HepG2 (cell line): ENCODE measurements around the gene ADCK2. TPM values are rescaled to one million over a fixed set of nuclear protein-coding genes. Genes with fewer than 3 reads are reported as not detected.

Experiments used
- DPF2 ChIP-seq: sonication (generic); formaldehyde crosslinking; IDR thresholded peaks from 2 replicates; pipeline ENCODE4 v1.4.0; 2020; ENCODE audit warnings: mild to moderate bottlenecking, low read depth, missing genetic modification reagents, borderline replicate concordance
- HMG20B ChIP-seq: conservative IDR thresholded peaks from 2 replicates; pipeline ENCODE4 v1.6.1; 2016; ENCODE audit warnings: missing genetic modification reagents, missing compliant biosample characterization
- HNF1B ChIP-seq: sonication (generic); formaldehyde crosslinking; IDR thresholded peaks from 2 replicates; pipeline ENCODE4 v1.5.1; 2020; ENCODE audit warnings: mild to moderate bottlenecking, moderate library complexity, missing genetic modification reagents
- HNF4A ChIP-seq: sonication (generic); formaldehyde crosslinking; IDR thresholded peaks from 2 replicates; pipeline ENCODE4 v1.4.0; 2020; ENCODE audit warnings: missing genetic modification reagents
- HNF4G ChIP-seq, 2 experiments: sonication (generic) in 1 of 2; formaldehyde crosslinking in 1 of 2; IDR thresholded peaks; 2 replicates each; pipeline versions ENCODE4 v1.4.0 to v1.6.1; 2011 to 2020; ENCODE audit warnings: borderline replicate concordance in 2 of 2, low read depth in 2 of 2, mild to moderate bottlenecking in 2 of 2, low read length in 1 of 2, missing genetic modification reagents in 1 of 2, moderate library complexity in 1 of 2
- KDM1A ChIP-seq: IDR thresholded peaks from 2 replicates; pipeline ENCODE4 v1.6.1; 2016; ENCODE audit warnings: missing compliant biosample characterization
- RCOR2 ChIP-seq: IDR thresholded peaks from 2 replicates; pipeline ENCODE4 v1.6.1; 2016; ENCODE audit warnings: missing biosample characterization, missing genetic modification reagents
- RXRA ChIP-seq: sonication (generic); formaldehyde crosslinking; IDR thresholded peaks from 2 replicates; pipeline ENCODE4 v1.5.1; 2020; ENCODE audit warnings: missing genetic modification reagents
- SMAD1 ChIP-seq: sonication (generic); formaldehyde crosslinking; IDR thresholded peaks from 2 replicates; pipeline ENCODE4 v1.4.0; 2020; ENCODE audit warnings: missing genetic modification reagents, low read depth, mild to moderate bottlenecking, borderline replicate concordance
- SOX13 ChIP-seq, 3 experiments: fragments of 450-650 bp in 1 of 3; sonication (generic) in 1 of 3; formaldehyde crosslinking in 1 of 3; IDR thresholded peaks in 2 of 3; conservative IDR thresholded peaks in 1 of 3; 2 replicates each; pipeline versions ENCODE4 v1.5.0 to v1.6.1; 2016 to 2020; ENCODE audit warnings: antibody characterized with exemption in 1 of 3, mild to moderate bottlenecking in 1 of 3, missing compliant biosample characterization in 1 of 3, missing genetic modification reagents in 1 of 3, moderate library complexity in 1 of 3
- SOX6 ChIP-seq, 2 experiments: fragments of 450-650 bp in 1 of 2; sonication (generic) in 1 of 2; formaldehyde crosslinking in 1 of 2; IDR thresholded peaks; 2 replicates each; pipeline versions ENCODE4 v1.4.0 to v1.6.1; 2017 to 2020; ENCODE audit warnings: antibody characterized with exemption in 1 of 2, mild to moderate bottlenecking in 1 of 2, missing genetic modification reagents in 1 of 2
- TBX2 ChIP-seq: sonication (generic); formaldehyde crosslinking; IDR thresholded peaks from 2 replicates; pipeline ENCODE4 v1.5.0; 2020; ENCODE audit warnings: missing genetic modification reagents, mild to moderate bottlenecking, borderline replicate concordance
- THRA ChIP-seq: sonication (generic); formaldehyde crosslinking; IDR thresholded peaks from 2 replicates; pipeline ENCODE4 v1.4.0; 2020; ENCODE audit warnings: missing genetic modification reagents, borderline replicate concordance
- TRIM24 ChIP-seq: sonication (generic); formaldehyde crosslinking; IDR thresholded peaks from 2 replicates; pipeline ENCODE4 v1.8.0; 2022; ENCODE audit warnings: mild to moderate bottlenecking, missing genetic modification reagents
- ZBTB20 ChIP-seq: sonication (generic); formaldehyde crosslinking; IDR thresholded peaks from 2 replicates; pipeline ENCODE4 v1.8.1; 2023; ENCODE audit warnings: missing genetic modification reagents, low read depth, mild to moderate bottlenecking, borderline replicate concordance
- ZMYM2 ChIP-seq: sonication (generic); formaldehyde crosslinking; IDR thresholded peaks from 2 replicates; pipeline ENCODE4 v1.8.0; 2022; ENCODE audit warnings: mild to moderate bottlenecking, missing genetic modification reagents
- ZNF224 ChIP-seq: sonication (generic); formaldehyde crosslinking; IDR thresholded peaks from 2 replicates; pipeline ENCODE4 v1.5.0; 2020; ENCODE audit warnings: mild to moderate bottlenecking, missing genetic modification reagents
- ZNF232 ChIP-seq: sonication (generic); formaldehyde crosslinking; IDR thresholded peaks from 2 replicates; pipeline ENCODE4 v1.4.0; 2020; ENCODE audit warnings: missing genetic modification reagents, borderline replicate concordance
- ZNF280B ChIP-seq: sonication (generic); formaldehyde crosslinking; IDR thresholded peaks from 2 replicates; pipeline ENCODE4 v1.5.0; 2020; ENCODE audit warnings: missing genetic modification reagents, mild to moderate bottlenecking, borderline replicate concordance
- ZNF3 ChIP-seq: IDR thresholded peaks from 2 replicates; pipeline ENCODE4 v1.7.0; 2017; ENCODE audit warnings: inconsistent platforms
- ZNF317 ChIP-seq: sonication (generic); formaldehyde crosslinking; IDR thresholded peaks from 2 replicates; pipeline ENCODE4 v1.5.0; 2020; ENCODE audit warnings: mild to moderate bottlenecking, missing genetic modification reagents
- ZNF549 ChIP-seq: sonication (generic); formaldehyde crosslinking; IDR thresholded peaks from 2 replicates; pipeline ENCODE4 v1.5.0; 2020; ENCODE audit warnings: missing genetic modification reagents
- ZNF710 ChIP-seq: sonication (generic); formaldehyde crosslinking; IDR thresholded peaks from 2 replicates; pipeline ENCODE4 v1.5.0; 2020; ENCODE audit warnings: mild to moderate bottlenecking, missing genetic modification reagents, borderline replicate concordance
- polyA plus RNA-seq, 8 experiments: library from polyadenylated mRNA; depleted of rRNA in 3 of 8; stranded (reverse) in 7 of 8; unstranded in 1 of 8; fragments of >200 nt; fragmentation: Illumina TruSeq in 4 of 8; extraction: Trizol in 4 of 8; gene quantifications; 2 replicates each; pipeline versions ENCODE4 v1.2.1 to v1.2.3, GENCODE V29; 2011 to 2016; ENCODE audit warnings: low read depth in 4 of 8, missing spikeins in 1 of 8, mixed read lengths in 1 of 8; ENCODE audit not compliant: insufficient read depth in 1 of 8
- total RNA-seq, 5 experiments: library from RNA; depleted of rRNA; stranded (reverse); fragments of >200 nt; fragmentation: Illumina TruSeq; extraction: Trizol; gene quantifications; 2 replicates each; pipeline ENCODE4 v1.2.3, GENCODE V29; 2016; ENCODE audit warnings: low read depth in 1 of 5

Gene ADCK2
- total and polyA plus RNA-seq, 2 of the 13 experiments (the other 11 are each of a cell fraction or from before 2014, with no cell fraction given), result 8.6 to 18.8 TPM

- TF ChIP-seq ZNF280B (CRISPR knock-in tag) (no peak), SMAD1 (CRISPR knock-in tag) (no peak), HNF4G (IDR thresholded peaks at IDR 0.05; ENCODE audit: borderline replicate concordance, low read depth, low read length) (peak; percentile 53), HNF4G (CRISPR knock-in tag; IDR thresholded peaks at IDR 0.05; ENCODE audit: borderline replicate concordance, low read depth) (no peak; the same call in 1 of the 2 replicates), SOX13 (IDR thresholded peaks at IDR 0.05) (no peak), SOX13 (CRISPR knock-in tag; conservative IDR thresholded peaks at IDR 0.05 in 1 of 2, IDR thresholded peaks at IDR 0.05 in 1 of 2) (peak in 1 of 2 experiments; percentile 63; a peak in 1 of 4 replicates), HNF1B (CRISPR knock-in tag) (0 out of 2 replicates have a peak, but pooled peaks have one; percentile 19), ZNF232 (0 out of 2 replicates have a peak, but pooled peaks have one; percentile 36), RCOR2 (CRISPR knock-in tag) (no peak; the same call in 1 of the 2 replicates), TBX2 (0 out of 2 replicates have a peak, but pooled peaks have one; percentile 19), TRIM24 (no peak), SOX6 (IDR thresholded peaks at IDR 0.05) (no peak), SOX6 (CRISPR knock-in tag; IDR thresholded peaks at IDR 0.05) (peak; percentile 78), ZMYM2 (no peak), ZBTB20 (CRISPR knock-in tag) (peak; percentile 64; the same call in 1 of the 2 replicates), KDM1A (no peak), ZNF3 (CRISPR knock-in tag) (no peak), ZNF224 (CRISPR knock-in tag) (no peak), ZNF317 (CRISPR knock-in tag) (peak; percentile 45; the same call in 1 of the 2 replicates), HMG20B (CRISPR knock-in tag) (no peak), ZNF710 (CRISPR knock-in tag) (no peak), DPF2 (CRISPR knock-in tag) (0 out of 2 replicates have a peak, but pooled peaks have one; percentile 16), ZNF549 (CRISPR knock-in tag) (no peak), RXRA (CRISPR knock-in tag) (peak; percentile 29; the same call in 1 of the 2 replicates), HNF4A (CRISPR knock-in tag) (peak; percentile 84), THRA (CRISPR knock-in tag) (no peak)
These were observed 71.3 kb downstream of the ADCK2 start (continued) for GRCh38 chr7:140744005-140744404.
